HFFc6 (cell line): ENCODE results near the gene SPATA6. TPM values are rescaled to one million over a fixed set of nuclear protein-coding genes. Genes with fewer than 3 reads are reported as not detected.
"Not testable (repeated sequence)": the region's sequence is repeated elsewhere in the genome, so short reads cannot be mapped to it uniquely, and the experiment has no call there.

Experiments
- DNase-seq: peaks from one replicate; pipeline ENCODE4 v3.0.0-alpha.2; 2018
- H3K27ac Mint-ChIP-seq: 2 replicates; pipeline ENCODE4 v1.8.0; 2020; ENCODE audit warnings: mild to moderate bottlenecking, mixed read lengths
- H3K27me3 Mint-ChIP-seq: 2 replicates; pipeline ENCODE4 v1.8.0; 2021; ENCODE audit warnings: mild to moderate bottlenecking, moderate library complexity, mixed read lengths; ENCODE audit not compliant: insufficient read depth
- H3K36me3 Mint-ChIP-seq: 2 replicates; pipeline ENCODE4 v1.8.0; 2021; ENCODE audit warnings: low read depth, mixed read lengths
- H3K4me1 Mint-ChIP-seq: 2 replicates; pipeline ENCODE4 v1.8.0; 2020; ENCODE audit warnings: low read depth, mixed read lengths
- H3K4me3 Mint-ChIP-seq: 2 replicates; pipeline ENCODE4 v1.8.0; 2020; ENCODE audit warnings: mild to moderate bottlenecking, moderate library complexity, mixed read lengths
- H3K9me3 Mint-ChIP-seq: 2 replicates; pipeline ENCODE4 v1.8.0; 2020; ENCODE audit warnings: mild to moderate bottlenecking, mixed read lengths
- CTCF ChIP-seq: fragments of 200-600 bp; sonication (generic); IDR thresholded peaks from 2 replicates; pipeline ENCODE4 v1.5.0; 2021; ENCODE audit warnings: antibody characterized with exemption, mild to moderate bottlenecking
- total RNA-seq, 6 experiments: library from RNA; stranded (reverse); fragmentation: NEBNext Ultra II Directional; extraction: Animal tissue kit (Norgen Biotek cat#: 25700); gene quantifications; 2 replicates in 1 of 6; 3 replicates in 5 of 6; pipeline ENCODE4 v1.2.3, GENCODE V29; 2021

The SPATA6 gene
- total RNA-seq, 6 experiments from 2014 or later: 0.31 to 4.0 (median 3.0) TPM

- Mint-ChIP-seq H3K9me3 (peaks cover 41% of the 10 kb centered on the region), H3K4me3 (no peak overlapping the region), H3K4me1 (no peaks in the 10 kb centered on the region), H3K27ac (no peak overlapping the region), H3K36me3 (peaks cover 5% of the 10 kb centered on the region; the same call in 1 of the 2 replicates), H3K27me3 (no peaks in the 10 kb centered on the region)
- TF ChIP-seq CTCF: no peak
- no peak for DNase-seq
Observed at GRCh38 chr1:48309564-48310082, 162.4 kb downstream of the SPATA6 start.

- Mint-ChIP-seq H3K36me3 (no peaks in the 10 kb centered on the region), H3K4me1 (no peaks in the 10 kb centered on the region), H3K4me3 (no peak overlapping the region), H3K27me3 (peaks cover 1% of the 10 kb centered on the region), H3K27ac (no peak overlapping the region), H3K9me3 (peaks cover 37% of the 10 kb centered on the region)
- DNase-seq: no peak
- TF ChIP-seq CTCF: no peak
Observed at GRCh38 chr1:48302652-48303051, 169.4 kb downstream of the SPATA6 start.

GRCh38 chr1:48294656-48295055 is 177.3 kb downstream of the SPATA6 start:
- no peaks in the 10 kb centered on the region for H3K36me3 Mint-ChIP-seq
- no peak for DNase-seq
- no peak for TF ChIP-seq CTCF
- no peaks in the 10 kb centered on the region for H3K4me1 Mint-ChIP-seq
- H3K27ac Mint-ChIP-seq: no peak overlapping the region
- H3K27me3 Mint-ChIP-seq: peaks cover 4% of the 10 kb centered on the region
- H3K9me3 Mint-ChIP-seq: peaks cover 40% of the 10 kb centered on the region
- H3K4me3 Mint-ChIP-seq: no peak overlapping the region

GRCh38 chr1:48294094-48294493 is 177.9 kb downstream of the SPATA6 start:
- DNase-seq, H3K27me3 Mint-ChIP-seq, H3K4me3 Mint-ChIP-seq, H3K36me3 Mint-ChIP-seq, H3K4me1 Mint-ChIP-seq, H3K27ac Mint-ChIP-seq: not testable (repeated sequence)
- peaks cover 40% of the 10 kb centered on the region for H3K9me3 Mint-ChIP-seq

- no peaks in the 10 kb centered on the region; the same call in 1 of the 2 replicates for H3K36me3 Mint-ChIP-seq
- H3K4me1 Mint-ChIP-seq: no peaks in the 10 kb centered on the region
- H3K27ac Mint-ChIP-seq: no peak overlapping the region
- peaks cover 2% of the 10 kb centered on the region; the same call in 1 of the 2 replicates for H3K27me3 Mint-ChIP-seq
- no peak for TF ChIP-seq CTCF
- H3K4me3 Mint-ChIP-seq: no peak overlapping the region
- DNase-seq: no peak
- peaks cover 45% of the 10 kb centered on the region for H3K9me3 Mint-ChIP-seq
Observed at GRCh38 chr1:48292706-48293105, 179.3 kb downstream of the SPATA6 start.

GRCh38 chr1:48291421-48291820 is 180.6 kb downstream of the SPATA6 start:
- DNase-seq: no peak
- Mint-ChIP-seq H3K36me3 (no peaks in the 10 kb centered on the region; the same call in 1 of the 2 replicates), H3K4me1 (no peaks in the 10 kb centered on the region), H3K9me3 (peaks cover 51% of the 10 kb centered on the region), H3K27ac (no peak overlapping the region), H3K4me3 (no peak overlapping the region), H3K27me3 (peaks cover 2% of the 10 kb centered on the region; the same call in 1 of the 2 replicates)
- TF ChIP-seq CTCF: no peak
